ENCODE measurements around the gene DNAJA4.

DNA sequence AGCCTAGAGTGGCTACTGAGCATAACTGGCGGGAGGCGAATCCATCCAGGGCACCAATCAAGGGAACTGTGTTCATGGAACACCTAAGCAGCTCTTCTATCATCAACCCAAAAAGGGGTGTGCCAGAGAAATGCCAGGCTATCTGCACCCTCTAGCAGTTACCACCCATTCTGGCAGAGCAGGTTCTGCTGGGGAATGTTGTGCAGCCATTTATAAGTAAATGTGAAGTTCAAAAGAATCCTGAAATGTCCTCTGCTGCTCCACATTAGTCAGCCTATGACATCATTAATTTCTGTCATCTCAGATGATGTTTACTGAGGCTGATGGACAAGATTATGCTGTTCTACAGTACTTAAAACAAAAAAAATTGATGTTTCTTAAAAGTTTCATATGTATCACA, 27.3 kb downstream of the DNAJA4 start:
- TF ChIP-seq, protein P1, sequence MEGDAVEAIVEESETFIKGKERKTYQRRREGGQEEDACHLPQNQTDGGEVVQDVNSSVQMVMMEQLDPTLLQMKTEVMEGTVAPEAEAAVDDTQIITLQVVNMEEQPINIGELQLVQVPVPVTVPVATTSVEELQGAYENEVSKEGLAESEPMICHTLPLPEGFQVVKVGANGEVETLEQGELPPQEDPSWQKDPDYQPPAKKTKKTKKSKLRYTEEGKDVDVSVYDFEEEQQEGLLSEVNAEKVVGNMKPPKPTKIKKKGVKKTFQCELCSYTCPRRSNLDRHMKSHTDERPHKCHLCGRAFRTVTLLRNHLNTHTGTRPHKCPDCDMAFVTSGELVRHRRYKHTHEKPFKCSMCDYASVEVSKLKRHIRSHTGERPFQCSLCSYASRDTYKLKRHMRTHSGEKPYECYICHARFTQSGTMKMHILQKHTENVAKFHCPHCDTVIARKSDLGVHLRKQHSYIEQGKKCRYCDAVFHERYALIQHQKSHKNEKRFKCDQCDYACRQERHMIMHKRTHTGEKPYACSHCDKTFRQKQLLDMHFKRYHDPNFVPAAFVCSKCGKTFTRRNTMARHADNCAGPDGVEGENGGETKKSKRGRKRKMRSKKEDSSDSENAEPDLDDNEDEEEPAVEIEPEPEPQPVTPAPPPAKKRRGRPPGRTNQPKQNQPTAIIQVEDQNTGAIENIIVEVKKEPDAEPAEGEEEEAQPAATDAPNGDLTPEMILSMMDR (IDR thresholded peaks at IDR 0.05; ENCODE audit: low read length): no peak
- TF ChIP-seq EZH2 (IDR thresholded peaks at IDR 0.05; ENCODE audit: borderline replicate concordance, low read length): no peak

All from OCI-LY1 (cell line).